GM12878 (cell line): Measurements from ENCODE around the gene PPME1. TPM values are rescaled to one million over a fixed set of nuclear protein-coding genes. Genes with fewer than 3 reads are reported as not detected.

ENCODE experiments used
- ATAC-seq: fragments of 200-7000 bp; cut with Tn5 transposase; 3 replicates; pipeline ENCODE4 v1.9.1; 2020; ENCODE audit warnings: mild to moderate bottlenecking, moderate library complexity
- BruUV-seq: library from RNA; stranded (reverse); fragments of 400-500 nt; replicated peaks from 2 replicates; lab custom pipeline; 2021; lab: Mats Ljungman, UMichigan
- CTCF ChIA-PET: fragments of 300-600 bp; sonication (Branson Sonifier 250); formaldehyde crosslinking; extraction: SDS; loops from one replicate; lab custom pipeline; 2021; ENCODE audit warnings: inconsistent platforms; lab: Yijun Ruan, JAX
- POLR2A ChIA-PET: fragments of 350-600 bp; formaldehyde crosslinking; extraction: SDS; loops from one replicate; lab custom pipeline; 2021; ENCODE audit warnings: inconsistent platforms; lab: Charles Lee
- RAD21 ChIA-PET: fragments of 300-600 bp; sonication (Branson Sonifier 250); formaldehyde crosslinking; loops from one replicate; lab custom pipeline; 2023; ENCODE audit warnings: antibody characterized with exemption; ENCODE audit not compliant: unreplicated experiment; lab: Charles Lee
- SMC1A ChIA-PET: fragments of 300-600 bp; sonication (Branson Sonifier 250); formaldehyde crosslinking; loops from one replicate; lab custom pipeline; 2023; ENCODE audit not compliant: unreplicated experiment, uncharacterized antibody; lab: Charles Lee
- DNase-seq: peaks from one replicate; pipeline ENCODE4 v3.0.0-alpha.2; 2011; ENCODE audit warnings: low read depth, low spot score
- FAIRE-seq: peaks from 3 replicates; lab custom pipeline; 2011; peaks lifted over from hg19 to GRCh38; lab: Jason Lieb, UNC
- H2AFZ ChIP-seq: 2 replicates; pipeline ENCODE4 v1.6.0; 2011; ENCODE audit warnings: low read depth, low read length, control low read depth; ENCODE audit not compliant: control insufficient read depth
- H3K27ac ChIP-seq: 2 replicates; pipeline ENCODE4 v1.5.1; 2011; ENCODE audit warnings: control low read depth; ENCODE audit not compliant: control insufficient read depth, insufficient read depth
- H3K27me3 ChIP-seq, 2 experiments: replicated peaks in 1 of 2; 2 replicates each; pipeline versions ENCODE4 v1.6.0 to v1.6.1; 2011; ENCODE audit warnings: low read length in 1 of 2; ENCODE audit not compliant: control insufficient read depth in 2 of 2, insufficient read depth in 2 of 2
- H3K36me3 ChIP-seq, 2 experiments: 2 replicates each; pipeline ENCODE4 v1.5.1; 2011; ENCODE audit warnings: low read length in 1 of 2; ENCODE audit not compliant: control insufficient read depth in 2 of 2, insufficient read depth in 2 of 2
- H3K4me1 ChIP-seq: 2 replicates; pipeline ENCODE4 v1.6.1; 2011; ENCODE audit warnings: mild to moderate bottlenecking, low read length, moderate library complexity, mixed read lengths; ENCODE audit not compliant: control insufficient read depth, insufficient read depth
- H3K4me2 ChIP-seq: 2 replicates; pipeline ENCODE4 v1.6.0; 2011; ENCODE audit warnings: control low read depth; ENCODE audit not compliant: control insufficient read depth, insufficient read depth
- H3K4me3 ChIP-seq: fragments of 200-600 bp; sonication (generic); 2 replicates; pipeline ENCODE4 v1.5.1; 2016
- H3K79me2 ChIP-seq: 2 replicates; pipeline ENCODE4 v1.6.0; 2011; ENCODE audit warnings: low read length; ENCODE audit not compliant: control insufficient read depth, insufficient read depth
- H3K9ac ChIP-seq: 2 replicates; pipeline ENCODE4 v1.8.0; 2011; ENCODE audit warnings: low read length, control low read depth, mixed read lengths; ENCODE audit not compliant: control insufficient read depth, insufficient read depth
- H3K9me3 ChIP-seq: replicated peaks from 3 replicates; pipeline ENCODE4 v1.5.1; 2011; ENCODE audit warnings: mild to moderate bottlenecking, low read length; ENCODE audit not compliant: control insufficient read depth, insufficient read depth
- H4K20me1 ChIP-seq: 2 replicates; pipeline ENCODE4 v1.6.0; 2011; ENCODE audit not compliant: control insufficient read depth, insufficient read depth
- BCL3 ChIP-seq: IDR thresholded peaks from 2 replicates; pipeline ENCODE4 v1.6.1; 2011; ENCODE audit warnings: borderline replicate concordance, low read depth, mild to moderate bottlenecking, moderate library complexity, low read length; ENCODE audit not compliant: insufficient read depth, poor library complexity, severe bottlenecking
- BMI1 ChIP-seq: fragments of 450-650 bp; IDR thresholded peaks from 2 replicates; pipeline ENCODE4 v1.6.1; 2016; ENCODE audit warnings: mild to moderate bottlenecking, moderate library complexity, borderline replicate concordance
- CBFB ChIP-seq: IDR thresholded peaks from 2 replicates; pipeline ENCODE4 v1.6.1; 2016; ENCODE audit warnings: antibody characterized with exemption, low read depth
- CBX3 ChIP-seq: fragments of 200-600 bp; sonication (generic); IDR thresholded peaks from 2 replicates; pipeline ENCODE4 v1.6.1; 2016; ENCODE audit warnings: low read depth, borderline replicate concordance
- CEBPB ChIP-seq, 2 experiments: fragments of 150-350 bp in 1 of 2; IDR thresholded peaks; 2 replicates each; pipeline ENCODE4 v1.6.1; 2012 to 2014; ENCODE audit warnings: low read depth in 2 of 2, low read length in 2 of 2, borderline replicate concordance in 1 of 2, inconsistent platforms in 1 of 2
- IKZF2 ChIP-seq, 2 experiments: fragments of 450-650 bp; IDR thresholded peaks; 2 replicates each; pipeline ENCODE4 v1.6.1; 2017; ENCODE audit warnings: mild to moderate bottlenecking in 2 of 2, moderate library complexity in 2 of 2
- MYC ChIP-seq: IDR thresholded peaks from 2 replicates; pipeline ENCODE4 v1.6.1; 2011; ENCODE audit warnings: mild to moderate bottlenecking, low read length, moderate library complexity, inconsistent platforms; ENCODE audit not compliant: insufficient read depth, insufficient replicate concordance, insufficient read length, severe bottlenecking
- NFIC ChIP-seq: IDR thresholded peaks from 2 replicates; pipeline ENCODE4 v1.6.1; 2012; ENCODE audit warnings: low read depth, mild to moderate bottlenecking, inconsistent platforms, low read length, moderate library complexity
- PAX5 ChIP-seq: IDR thresholded peaks from 2 replicates; pipeline ENCODE4 v1.6.1; 2011; ENCODE audit warnings: low read depth, low read length, borderline replicate concordance
- PRDM15 ChIP-seq: fragments of 450-650 bp; formaldehyde crosslinking; IDR thresholded peaks from 2 replicates; pipeline ENCODE4 v1.4.0; 2020; ENCODE audit warnings: mild to moderate bottlenecking, moderate library complexity
- TARDBP ChIP-seq: IDR thresholded peaks from 2 replicates; pipeline ENCODE4 v1.6.1; 2016; ENCODE audit warnings: borderline replicate concordance
- WGBS: methylation state at CpG from one replicate; pipeline ENCODE4 v1.1.6; 2016; ENCODE audit warnings: low lambda C conversion rate; ENCODE audit not compliant: insufficient replicate concordance, insufficient coverage; ENCODE audit errors: missing lambda C conversion rate; 5-methylcytosine and 5-hydroxymethylcytosine counted together
- in situ Hi-C: fragments of 300-500 bp; cut with MboI; formaldehyde crosslinking; loops from 9 replicates; pipeline ENCODE4 v1.14.3; 2018; ENCODE audit warnings: mixed read lengths
- intact Hi-C: fragments of 100-400 bp; cut with micrococcal nuclease; formaldehyde crosslinking; loops from one replicate; pipeline ENCODE4 v1.14.2; 2022; ENCODE audit not compliant: unreplicated experiment
- polyA plus RNA-seq, 11 experiments: library from polyadenylated mRNA; depleted of rRNA in 4 of 11; unstranded in 6 of 11; stranded (reverse) in 5 of 11; fragments of >200 nt; fragmentation: Nextera tagmentation in 4 of 11; fragmentation: Illumina TruSeq in 1 of 11; extraction: Ambion mirVana in 4 of 11; extraction: Trizol in 1 of 11; gene quantifications; 1 replicate in 1 of 11; 2 replicates in 10 of 11; pipeline versions ENCODE4 v1.2.1 to v1.2.3, GENCODE V29; 2011 to 2016; ENCODE audit warnings: inconsistent platforms in 2 of 11, missing spikeins in 2 of 11, low read depth in 1 of 11
- total RNA-seq, 4 experiments: library from RNA; depleted of rRNA in 3 of 4; stranded (reverse); fragments of >200 nt in 3 of 4; fragmentation: Illumina TruSeq in 1 of 4; extraction: Trizol in 1 of 4; gene quantifications; 2 replicates each; pipeline versions ENCODE4 v1.2.1 to v1.2.3, GENCODE V29; 2013 to 2021

Gene PPME1
- total and polyA plus RNA-seq, 10 of the 15 experiments (the other 5 are each of a cell fraction or from before 2014, with no cell fraction given): 3.1 to 51.4 (median 20.8) TPM

- Histone ChIP-seq H3K9me3 (no peaks in the 10 kb centered on the region; the same call in 2 of the 3 replicates), H2AFZ (no peak overlapping the region), H3K27ac (no peak overlapping the region), H3K9ac (no peak overlapping the region), H4K20me1 (no peaks in the 10 kb centered on the region), H3K36me3 (no peaks in the 10 kb centered on the region), H3K27me3 (no peaks in the 10 kb centered on the region), H3K4me1 (no peaks in the 10 kb centered on the region), H3K4me3 (no peak overlapping the region), H3K4me2 (no peak overlapping the region), H3K79me2 (no peaks in the 10 kb centered on the region)
- SMC1A ChIA-PET: interaction anchor here (1.6 kb wide), 1 partner anchor 18 kb away, joined by 4 read pairs; no protein-coding TSS in a partner anchor
- BruUV-seq: no TSS peak
- CTCF ChIA-PET: no interaction called here
- no peak for FAIRE-seq
- TF ChIP-seq NFIC (no peak), BMI1 (no peak), PAX5 (no peak), CEBPB (IDR thresholded peaks at IDR 0.05; ENCODE audit: borderline replicate concordance in 1 of 2, low read depth in 2 of 2, low read length in 2 of 2) (no peak)
- intact Hi-C loops: no loop called here
- ATAC-seq: no peak
- POLR2A ChIA-PET: interaction anchor here (1.3 kb wide), 1 partner anchor 19 kb away, joined by 3 read pairs; no protein-coding TSS in a partner anchor
- DNase-seq: no peak
- in situ Hi-C loops: no loop called here
- RAD21 ChIA-PET: interaction anchor here (1.9 kb wide), 1 partner anchor 18 kb away, joined by 6 read pairs; the partner anchor contains the start of genes C2CD3 and PPME1
Measured at GRCh38 chr11:74153224-74153623, 17.9 kb upstream of the PPME1 start.

- no peaks in the 10 kb centered on the region for H3K36me3 ChIP-seq
- no peaks in the 10 kb centered on the region for H4K20me1 ChIP-seq
- no peak overlapping the region for H3K4me3 ChIP-seq
- no peaks in the 10 kb centered on the region for H3K4me1 ChIP-seq
- in situ Hi-C loops: no loop called here
- no peaks in the 10 kb centered on the region; the same call in 2 of the 3 replicates for H3K9me3 ChIP-seq
- no TSS peak for BruUV-seq
- ChIA-PET RAD21 (interaction anchor here (1.9 kb wide), 1 partner anchor 16 kb away, joined by 6 read pairs; the partner anchor contains the start of genes C2CD3 and PPME1), CTCF (interaction anchor here (1.2 kb wide), 1 partner anchor 16 kb away, joined by 4 read pairs; the partner anchor contains the start of genes C2CD3 and PPME1), SMC1A (interaction anchor here (0.6 to 1.6 kb wide), 4 partner anchors 15 to 36 kb away, joined by 3 to 5 read pairs (median 4); no protein-coding TSS in a partner anchor), POLR2A (no interaction called here)
- FAIRE-seq (peak; percentile 7), DNase-seq (no peak), ATAC-seq (no peak)
- WGBS: 95% methylated on average over 1 of the region's 1 CpG
- intact Hi-C loops: no loop called here
- no peak overlapping the region for H2AFZ ChIP-seq
- no peak overlapping the region for H3K27ac ChIP-seq
- H3K4me2 ChIP-seq: no peak overlapping the region
- no peaks in the 10 kb centered on the region for H3K79me2 ChIP-seq
- no peak overlapping the region for H3K9ac ChIP-seq
- H3K27me3 ChIP-seq: no peaks in the 10 kb centered on the region
- no peak for TF ChIP-seq CBFB
- TF ChIP-seq CBX3: no peak
- no peak for TF ChIP-seq TARDBP
- TF ChIP-seq BCL3: no peak
- TF ChIP-seq IKZF2 (IDR thresholded peaks at IDR 0.05): no peak
- TF ChIP-seq MYC: no peak
- no peak for TF ChIP-seq PRDM15 (CRISPR knock-in tag)
Measured at GRCh38 chr11:74154620-74155281, 16.3 kb upstream of the PPME1 start.
